Measurements from ENCODE around the gene DCAF8.

DNA sequence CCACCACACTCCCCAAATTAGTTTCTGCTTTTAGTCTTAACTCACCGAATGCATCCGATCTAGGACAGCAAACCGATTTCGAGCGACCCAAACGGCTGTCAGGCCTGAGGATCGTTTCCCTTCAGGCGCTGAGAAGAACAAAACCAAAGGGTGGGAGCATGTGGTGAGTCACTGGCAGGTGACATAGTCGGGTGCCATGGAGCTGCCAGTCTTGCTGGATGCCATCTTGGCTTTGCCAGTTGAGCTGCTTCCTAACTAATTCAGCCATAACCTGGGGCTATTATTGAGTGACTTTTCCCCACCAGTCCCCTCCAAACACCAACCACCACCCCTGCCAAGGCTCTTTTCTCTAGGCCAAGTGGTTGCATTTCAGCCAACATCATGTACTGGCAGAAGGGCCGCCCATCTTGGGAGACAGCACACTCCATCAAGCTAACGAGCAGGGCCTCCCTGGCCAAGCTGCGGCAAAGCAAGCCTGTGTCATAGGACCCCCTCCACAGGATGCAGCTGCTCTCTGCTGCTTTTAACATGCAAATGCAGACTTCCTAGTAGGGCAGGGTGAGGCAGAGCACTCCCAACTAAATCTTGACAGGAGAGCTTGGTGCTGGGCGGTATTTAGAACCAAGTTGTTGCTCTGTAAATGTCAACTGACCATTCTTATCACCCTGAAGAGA is 44.9 kb upstream of the DCAF8 start:
- TF ChIP-seq EZH2 (IDR thresholded peaks at IDR 0.05; ENCODE audit: borderline replicate concordance, low read depth, low read length, severe bottlenecking) = no peak
- TF ChIP-seq, protein P1, sequence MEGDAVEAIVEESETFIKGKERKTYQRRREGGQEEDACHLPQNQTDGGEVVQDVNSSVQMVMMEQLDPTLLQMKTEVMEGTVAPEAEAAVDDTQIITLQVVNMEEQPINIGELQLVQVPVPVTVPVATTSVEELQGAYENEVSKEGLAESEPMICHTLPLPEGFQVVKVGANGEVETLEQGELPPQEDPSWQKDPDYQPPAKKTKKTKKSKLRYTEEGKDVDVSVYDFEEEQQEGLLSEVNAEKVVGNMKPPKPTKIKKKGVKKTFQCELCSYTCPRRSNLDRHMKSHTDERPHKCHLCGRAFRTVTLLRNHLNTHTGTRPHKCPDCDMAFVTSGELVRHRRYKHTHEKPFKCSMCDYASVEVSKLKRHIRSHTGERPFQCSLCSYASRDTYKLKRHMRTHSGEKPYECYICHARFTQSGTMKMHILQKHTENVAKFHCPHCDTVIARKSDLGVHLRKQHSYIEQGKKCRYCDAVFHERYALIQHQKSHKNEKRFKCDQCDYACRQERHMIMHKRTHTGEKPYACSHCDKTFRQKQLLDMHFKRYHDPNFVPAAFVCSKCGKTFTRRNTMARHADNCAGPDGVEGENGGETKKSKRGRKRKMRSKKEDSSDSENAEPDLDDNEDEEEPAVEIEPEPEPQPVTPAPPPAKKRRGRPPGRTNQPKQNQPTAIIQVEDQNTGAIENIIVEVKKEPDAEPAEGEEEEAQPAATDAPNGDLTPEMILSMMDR (IDR thresholded peaks at IDR 0.05; ENCODE audit: extremely low read depth in 1 of 2, insufficient read depth in 1 of 2, low read depth in 1 of 2, low read length in 2 of 2) = no peak
- TF ChIP-seq POLR2AphosphoS5 (IDR thresholded peaks at IDR 0.05; ENCODE audit: insufficient read depth, low read depth, low read length) = no peak
- TF ChIP-seq POLR2A (IDR thresholded peaks at IDR 0.05; ENCODE audit: low read depth, low read length) = no peak
- no peak for TF ChIP-seq FOS (IDR thresholded peaks at IDR 0.05; ENCODE audit: borderline replicate concordance, insufficient read depth, low read length)
- no peak for TF ChIP-seq JUN (IDR thresholded peaks at IDR 0.05; ENCODE audit: borderline replicate concordance, insufficient read depth, insufficient read length, low read depth)

Data from endothelial cell of umbilical vein (primary cell).